Daoy (cell line): ENCODE measurements around the gene TAOK1. TPM values are rescaled to one million over a fixed set of nuclear protein-coding genes. Genes with fewer than 3 reads are reported as not detected.
A peak's percentile ranks its signal among the peaks of the same experiment; 100 is the strongest.

ENCODE experiments used
- DNase-seq: peaks from one replicate; pipeline ENCODE4 v3.0.0-alpha.2; 2015; ENCODE audit warnings: low read depth
- total RNA-seq: library from RNA; depleted of rRNA; stranded (reverse); fragments of >200 nt; shearing (Covaris generic); gene quantifications from 2 replicates; pipeline ENCODE4 v1.2.3, GENCODE V29; 2014

The TAOK1 gene
- total RNA-seq, 1 experiment from 2014 or later, result 27.5 TPM

- no peak for DNase-seq
These were observed 11.7 kb upstream of the TAOK1 start for GRCh38 chr17:29378500-29378899.

DNA sequence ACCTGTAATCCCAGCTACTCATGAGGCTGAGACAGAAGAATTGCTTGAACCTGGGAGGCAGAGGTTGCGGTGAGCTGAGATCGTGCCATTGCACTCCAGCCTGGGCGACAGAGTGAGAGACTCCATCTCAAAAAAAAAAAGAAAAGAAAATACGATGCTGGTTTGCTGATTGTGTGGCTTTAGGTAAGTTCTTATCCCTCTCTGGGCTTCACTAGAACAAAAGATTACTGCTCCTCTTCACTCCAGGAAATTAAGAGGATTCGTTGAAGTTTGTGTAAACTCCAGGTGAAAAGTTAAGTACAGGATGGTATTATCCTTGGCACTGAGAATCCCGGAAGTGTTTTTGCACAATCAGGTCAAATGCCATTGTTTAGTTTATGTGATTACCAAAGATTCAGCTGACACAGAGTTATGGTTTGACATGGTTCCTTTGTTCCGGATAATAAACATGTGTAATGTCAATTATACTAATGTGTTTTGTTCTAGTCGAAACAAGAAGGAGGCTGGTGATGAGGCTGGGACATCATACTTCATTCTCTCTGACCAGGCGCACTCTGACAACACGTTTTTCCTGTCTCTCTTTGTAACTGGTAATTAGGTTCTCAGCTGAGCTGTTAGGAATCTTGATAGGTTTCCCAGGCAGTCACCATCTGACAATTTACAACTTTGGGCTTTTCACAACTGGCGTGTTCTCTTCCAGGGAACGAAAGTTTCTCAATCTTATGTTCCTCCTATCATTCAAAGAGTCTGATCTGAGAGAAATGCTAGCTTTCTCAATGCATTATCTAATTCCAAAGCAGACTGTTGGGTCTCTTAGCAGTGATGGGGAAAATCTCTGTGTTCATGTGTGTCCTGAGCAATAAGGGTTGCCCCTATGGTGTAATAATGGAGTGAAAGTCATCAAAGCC lies 10.8 kb upstream of the TAOK1 start:
- no peak for DNase-seq

GRCh38 chr17:29383686-29384085 lies 6.5 kb upstream of the TAOK1 start:
- DNase-seq, result no peak

- DNase-seq, result peak; percentile 14
These were observed 5.3 kb upstream of the TAOK1 start for GRCh38 chr17:29384901-29385300.

DNA sequence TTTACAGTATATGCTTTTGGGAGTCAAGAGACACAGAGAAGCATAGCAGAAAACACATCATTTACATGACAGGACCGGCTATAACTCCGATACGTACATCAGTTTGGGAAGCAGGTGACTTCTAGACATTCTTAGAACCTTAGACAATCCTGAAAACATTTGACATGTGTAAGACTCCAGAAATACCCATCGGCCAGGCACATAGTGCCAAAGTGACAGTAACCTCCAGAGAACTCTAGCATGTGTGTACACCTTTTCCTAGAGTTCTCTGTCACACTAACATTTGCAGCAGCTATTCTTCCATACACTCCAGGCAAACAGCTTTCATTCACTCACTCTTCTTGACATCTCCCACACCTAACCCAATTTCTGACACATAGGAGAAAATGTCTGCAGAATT lies 3.4 kb upstream of the TAOK1 start:
- DNase-seq, result no peak

- DNase-seq, result no peak
These were observed 1.2 kb upstream of the TAOK1 start for GRCh38 chr17:29388937-29389336.

GRCh38 chr17:29390851-29391631 lies 878 bp downstream of the TAOK1 start:
- peak; percentile 19 for DNase-seq

- no peak for DNase-seq
These were observed 3.3 kb downstream of the TAOK1 start for GRCh38 chr17:29393436-29393835.

- DNase-seq, result no peak
These were observed 4.6 kb downstream of the TAOK1 start for GRCh38 chr17:29394761-29395160.

GRCh38 chr17:29396066-29396465 lies 5.9 kb downstream of the TAOK1 start:
- no peak for DNase-seq

GRCh38 chr17:29399634-29400033 lies 9.5 kb downstream of the TAOK1 start:
- DNase-seq, result no peak

DNA sequence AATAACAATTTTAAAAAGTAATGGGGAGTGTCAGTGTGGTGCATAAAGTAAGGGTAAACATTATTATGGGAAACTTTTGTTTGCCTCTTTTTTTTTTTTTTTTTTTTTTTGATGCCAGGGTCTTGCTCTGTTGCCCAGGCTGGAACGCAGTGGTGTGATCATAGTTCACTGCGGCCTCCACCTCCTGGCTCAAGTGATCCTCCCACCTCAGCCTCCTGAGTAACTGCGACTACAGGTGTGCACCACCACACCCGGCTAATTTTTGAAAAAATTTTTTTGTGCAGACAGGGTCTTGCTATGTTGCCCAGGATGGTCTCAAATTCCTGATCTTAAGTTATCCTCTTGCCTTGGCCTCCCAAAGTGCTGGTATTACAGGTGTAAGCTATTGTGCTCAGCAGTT lies 10.7 kb downstream of the TAOK1 start:
- no peak for DNase-seq

- no peak for DNase-seq
These were observed 11.1 kb downstream of the TAOK1 start for GRCh38 chr17:29401258-29401657.

- no peak for DNase-seq
These were observed 17.7 kb downstream of the TAOK1 start for GRCh38 chr17:29407856-29408255.

GRCh38 chr17:29409963-29410362 lies 19.8 kb downstream of the TAOK1 start:
- DNase-seq, result no peak

GRCh38 chr17:29412780-29413565 lies 22.8 kb downstream of the TAOK1 start:
- peak; percentile 49 for DNase-seq

GRCh38 chr17:29420128-29420527 lies 30.0 kb downstream of the TAOK1 start:
- no peak for DNase-seq

DNA sequence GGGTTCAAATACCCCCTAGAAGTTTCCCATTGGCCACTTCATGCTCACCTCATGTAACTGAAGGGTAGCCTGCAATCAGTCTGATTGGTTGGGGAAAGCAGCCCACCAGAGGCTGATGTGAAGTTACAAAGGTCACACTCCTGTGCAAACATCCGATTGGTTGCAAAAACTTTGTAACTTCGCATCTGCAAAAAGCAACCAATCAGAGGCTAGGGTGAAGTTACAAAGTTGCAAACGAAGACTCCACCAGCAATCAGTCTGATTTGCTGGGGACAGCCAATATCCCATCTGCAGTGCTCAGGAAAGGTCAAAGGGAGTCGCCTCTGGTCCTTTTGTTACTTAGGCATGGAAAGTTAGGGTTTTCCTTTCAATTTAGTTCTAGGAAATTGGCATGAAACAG lies 40.1 kb downstream of the TAOK1 start:
- DNase-seq, result no peak

- no peak for DNase-seq
These were observed 43.4 kb downstream of the TAOK1 start for GRCh38 chr17:29433541-29433940.

- no peak for DNase-seq
These were observed 44.4 kb downstream of the TAOK1 start for GRCh38 chr17:29434550-29434949.

GRCh38 chr17:29442451-29442850 lies 52.3 kb downstream of the TAOK1 start:
- no peak for DNase-seq
